ENCODE data around the gene HBG2.
"Not testable (repeated sequence)": the region's sequence is repeated elsewhere in the genome, so short reads cannot be mapped to it uniquely, and the experiment has no call there.

Gene HBG2

GRCh38 chr11:5254646-5255413, at the start of gene HBG2:
HBG2 (minus strand) TSS chr11:5254781; CDS start chr11:5254728, 53 bp downstream.
- not testable (repeated sequence) for DNase-seq

- DNase-seq: no peak
Observed at GRCh38 chr11:5304046-5304445, 49.5 kb upstream of the HBG2 start.

- no peak for DNase-seq
Observed at GRCh38 chr11:5303626-5304025, 49.0 kb upstream of the HBG2 start.

GRCh38 chr11:5301846-5302245, 47.3 kb upstream of the HBG2 start, which contains the start of gene OR51B4:
OR51B4 (minus strand) TSS chr11:5301946; CDS start chr11:5301946, 0 bp downstream.
- no peak for DNase-seq

GRCh38 chr11:5300251-5300650, 45.7 kb upstream of the HBG2 start:
- DNase-seq: no peak

- DNase-seq: no peak
Observed at GRCh38 chr11:5298451-5298850, 43.9 kb upstream of the HBG2 start.

GRCh38 chr11:5297721-5298323, 43.2 kb upstream of the HBG2 start:
- no peak for DNase-seq

- DNase-seq: not testable (repeated sequence)
Observed at GRCh38 chr11:5294342-5294995, 39.9 kb upstream of the HBG2 start.

- DNase-seq: no peak
Observed at GRCh38 chr11:5293028-5293427, 38.4 kb upstream of the HBG2 start.

GRCh38 chr11:5291207-5291838, 36.7 kb upstream of the HBG2 start:
- DNase-seq: no peak

GRCh38 chr11:5290106-5290505, 35.5 kb upstream of the HBG2 start:
- no peak for DNase-seq

- DNase-seq: no peak
Observed at GRCh38 chr11:5289696-5290095, 35.1 kb upstream of the HBG2 start.

GRCh38 chr11:5288906-5289550, 34.4 kb upstream of the HBG2 start:
- no peak for DNase-seq

GRCh38 chr11:5288108-5288905, 33.7 kb upstream of the HBG2 start:
- no peak for DNase-seq

GRCh38 chr11:5286901-5287300, 32.3 kb upstream of the HBG2 start:
- no peak for DNase-seq

GRCh38 chr11:5286351-5286750, 31.8 kb upstream of the HBG2 start:
- DNase-seq: no peak

GRCh38 chr11:5285703-5286340, 31.2 kb upstream of the HBG2 start:
- no peak for DNase-seq

- no peak for DNase-seq
Observed at GRCh38 chr11:5284637-5285036, 30.1 kb upstream of the HBG2 start.

- DNase-seq: no peak
Observed at GRCh38 chr11:5283882-5284281, 29.3 kb upstream of the HBG2 start.

- no peak for DNase-seq
Observed at GRCh38 chr11:5283086-5283485, 28.5 kb upstream of the HBG2 start.

GRCh38 chr11:5282628-5283027, 28.0 kb upstream of the HBG2 start:
- DNase-seq: no peak

- no peak for DNase-seq
Observed at GRCh38 chr11:5281596-5281995, 27.0 kb upstream of the HBG2 start.

All from DMS79 (cell line).